ENCODE data around the gene USP54. TPM values are rescaled to one million over a fixed set of nuclear protein-coding genes. Genes with fewer than 3 reads are reported as not detected.

USP54 gene
- total RNA-seq, 1 experiment from 2014 or later: 113 TPM

DNA sequence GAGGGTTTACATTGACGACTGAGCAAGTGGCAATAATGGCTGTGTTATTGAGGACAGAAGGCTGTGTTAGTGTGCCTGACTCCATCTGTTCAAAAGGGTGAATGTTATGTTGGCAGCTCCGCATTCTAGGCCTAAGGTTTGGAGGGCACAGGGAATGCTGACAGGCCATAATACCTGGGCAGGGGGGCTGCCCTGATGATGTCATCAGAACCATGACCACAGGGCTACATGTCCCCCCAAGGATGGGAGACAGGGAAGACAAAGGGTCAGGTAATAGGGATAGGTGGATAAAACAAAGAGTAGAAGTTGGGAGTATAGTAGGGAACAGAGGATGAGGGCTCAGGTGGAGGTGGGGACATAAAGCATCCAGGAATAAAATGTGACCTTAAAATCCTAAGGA, 93.5 kb downstream of the USP54 start:
- in situ Hi-C loops (cut with HindIII; ENCODE audit: low pct_unique_long_range_greater_than_20kb, low sequenced_read_pairs): no loop called here
- DNase-seq (ENCODE audit: low read depth, low spot score): no peak

DNA sequence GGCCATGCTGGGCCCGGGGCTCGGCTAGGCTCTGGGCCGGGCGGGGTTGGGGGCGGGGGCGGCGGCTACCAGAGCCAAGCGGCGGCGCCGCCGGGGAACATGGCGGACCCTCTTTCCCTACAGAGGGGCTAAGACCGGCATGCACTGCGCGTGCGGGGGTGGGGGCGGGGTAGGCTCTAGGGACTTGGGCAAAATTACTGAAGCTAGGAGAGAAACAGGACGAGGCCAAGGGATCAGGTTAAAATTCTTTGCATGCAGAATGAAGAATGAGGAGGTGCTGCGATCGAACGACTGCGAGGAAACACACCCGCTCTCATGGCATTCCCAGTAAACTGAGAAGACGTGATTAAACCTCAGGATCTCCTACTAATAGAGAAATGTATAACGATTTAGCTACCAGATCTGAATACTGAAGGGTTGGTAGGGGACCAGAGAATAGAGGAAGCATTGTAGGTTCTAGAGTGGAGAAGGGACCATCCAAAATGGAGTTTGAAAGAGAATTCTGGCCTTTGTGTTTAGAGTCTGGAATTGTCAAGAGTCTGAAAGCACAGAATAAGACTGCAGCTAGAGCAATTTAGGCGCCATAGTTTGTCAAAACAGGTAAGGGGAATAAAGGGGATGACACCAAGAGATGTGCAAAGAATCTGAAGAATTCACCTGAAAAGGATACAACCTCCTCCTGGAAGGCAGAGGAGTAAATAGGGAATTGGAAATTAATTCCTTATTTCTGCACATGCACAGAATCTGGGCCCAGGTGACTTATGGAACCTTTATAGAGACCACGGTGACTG, 95.1 kb downstream of the USP54 start, which contains the start of gene PPP3CB:
PPP3CB (minus strand) TSS at position 141 of the 791 bp plus-strand sequence; CDS start at position 6, 135 bp downstream.
- peak; percentile 94 for DNase-seq (ENCODE audit: low read depth, low spot score)
- in situ Hi-C loops (cut with HindIII; ENCODE audit: low pct_unique_long_range_greater_than_20kb, low sequenced_read_pairs): no loop called here

DNA sequence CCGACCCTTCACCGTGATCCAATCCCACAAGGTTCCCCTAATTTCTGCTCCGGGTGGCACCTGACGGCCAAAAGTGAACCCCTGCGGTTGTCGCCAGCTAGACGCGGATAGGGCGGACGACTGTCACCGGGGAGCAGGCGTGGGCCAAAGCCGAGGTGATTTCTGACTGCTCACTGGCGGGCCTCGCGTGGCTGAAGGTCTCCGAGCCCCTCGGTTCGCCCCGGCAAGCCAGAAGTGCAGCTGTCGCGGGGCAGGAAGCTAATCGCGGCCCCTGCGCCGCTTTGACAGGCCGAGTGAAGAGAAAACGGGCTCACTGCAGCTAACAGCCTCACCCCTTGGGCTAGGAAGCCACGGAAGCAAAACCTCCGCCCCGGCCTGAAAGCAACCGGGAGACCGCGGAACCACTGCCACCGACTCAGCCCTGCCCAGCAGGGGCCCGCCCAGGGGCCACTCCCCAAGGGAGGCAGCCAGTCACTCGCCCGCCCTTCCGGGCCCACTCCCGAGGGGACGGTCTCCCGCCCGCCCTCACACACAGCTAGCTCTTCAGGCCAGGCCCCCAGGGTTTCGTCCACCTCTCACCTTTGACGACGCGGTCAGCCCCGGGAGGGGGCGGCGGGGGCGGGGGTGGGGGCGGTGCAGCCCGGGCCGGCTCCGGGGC, 95.8 kb downstream of the USP54 start:
- in situ Hi-C loops (cut with HindIII; ENCODE audit: low pct_unique_long_range_greater_than_20kb, low sequenced_read_pairs): no loop called here

DNA sequence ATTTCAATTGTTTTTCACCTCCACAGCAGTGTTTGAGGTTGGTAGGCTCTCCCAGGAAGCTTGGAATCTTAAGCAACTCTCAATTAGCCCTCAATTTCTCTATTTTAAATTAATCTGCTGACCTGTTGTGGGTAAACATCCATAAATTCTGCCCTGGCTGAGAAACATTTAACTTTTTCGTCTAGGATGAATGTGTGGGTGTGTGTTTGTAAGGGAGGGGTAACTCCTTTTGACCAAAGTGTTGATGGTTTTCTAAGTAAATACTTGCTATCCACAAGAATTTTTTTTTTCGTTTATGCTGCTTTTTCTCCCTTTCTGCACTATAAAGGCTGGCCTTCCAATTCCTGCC, 96.3 kb downstream of the USP54 start:
- no peak for DNase-seq (ENCODE audit: low read depth, low spot score)
- in situ Hi-C loops (cut with HindIII; ENCODE audit: low pct_unique_long_range_greater_than_20kb, low sequenced_read_pairs): no loop called here

More for the DNA sequence above, 95.8 kb downstream of the USP54 start:
- peak; percentile 74 for DNase-seq (ENCODE audit: low read depth, low spot score)

DNA sequence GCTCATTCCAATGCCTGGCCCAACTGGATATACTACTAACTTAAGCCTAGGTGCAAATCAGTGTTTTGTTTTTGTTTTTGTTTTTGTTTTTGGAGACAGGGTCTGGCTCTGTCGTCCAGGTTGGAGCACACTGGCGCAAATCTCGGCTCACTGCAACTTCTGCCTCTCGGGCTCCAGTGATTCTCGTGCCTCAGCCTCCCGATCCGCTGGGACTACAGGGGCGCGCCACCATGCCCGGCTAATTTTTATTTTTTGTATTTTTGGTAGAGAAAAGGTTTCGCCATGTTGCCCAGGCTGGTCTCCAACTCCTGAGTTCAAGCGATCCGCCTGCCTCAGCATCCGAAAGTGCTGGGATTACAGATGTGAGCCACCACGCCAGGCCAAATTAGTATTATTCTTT, 96.9 kb downstream of the USP54 start:
- in situ Hi-C loops (cut with HindIII; ENCODE audit: low pct_unique_long_range_greater_than_20kb, low sequenced_read_pairs): no loop called here

DNA sequence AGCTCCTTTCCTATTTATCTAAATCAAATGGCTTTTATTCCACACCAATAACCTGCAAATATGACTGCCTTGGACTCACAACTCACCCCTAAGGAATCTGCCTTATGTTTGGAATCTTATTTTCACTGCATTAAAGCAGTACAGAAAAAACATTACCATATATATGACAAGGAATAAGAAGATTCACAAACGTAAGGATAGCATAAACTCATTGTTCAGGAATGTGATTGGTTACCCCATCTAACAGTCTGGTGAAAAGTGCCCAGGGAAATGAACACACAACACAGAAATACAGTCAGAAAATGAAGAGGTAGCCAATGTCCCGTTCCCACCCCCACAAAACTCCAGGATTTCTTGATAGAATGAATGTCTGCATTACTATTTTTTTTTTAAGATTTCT, 97.4 kb downstream of the USP54 start:
- in situ Hi-C loops (cut with HindIII; ENCODE audit: low pct_unique_long_range_greater_than_20kb, low sequenced_read_pairs): no loop called here
- no peak for DNase-seq (ENCODE audit: low read depth, low spot score)

More for the DNA sequence above, 96.9 kb downstream of the USP54 start:
- DNase-seq (ENCODE audit: low read depth, low spot score): no peak

DNA sequence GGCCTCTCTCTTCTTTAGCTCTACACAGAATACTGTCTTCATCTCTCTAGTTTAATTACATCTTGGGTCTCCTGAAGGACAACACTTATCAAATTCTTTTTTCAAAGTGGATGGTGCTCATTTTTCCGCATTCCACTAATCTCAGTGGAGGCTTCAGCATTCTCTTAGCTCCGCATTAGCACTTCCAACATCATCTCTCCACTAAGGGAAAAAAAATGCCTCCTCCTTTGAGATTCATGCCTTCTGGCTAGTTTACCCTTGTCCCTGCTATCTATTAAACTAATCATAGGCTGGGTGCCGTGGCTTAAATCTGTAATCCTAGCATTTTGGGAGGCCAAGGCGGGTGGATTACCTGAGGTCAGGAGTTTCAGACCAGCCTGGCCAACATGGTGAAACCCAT, 104.5 kb downstream of the USP54 start:
- in situ Hi-C loops (cut with HindIII; ENCODE audit: low pct_unique_long_range_greater_than_20kb, low sequenced_read_pairs): no loop called here
- DNase-seq (ENCODE audit: low read depth, low spot score): no peak

DNA sequence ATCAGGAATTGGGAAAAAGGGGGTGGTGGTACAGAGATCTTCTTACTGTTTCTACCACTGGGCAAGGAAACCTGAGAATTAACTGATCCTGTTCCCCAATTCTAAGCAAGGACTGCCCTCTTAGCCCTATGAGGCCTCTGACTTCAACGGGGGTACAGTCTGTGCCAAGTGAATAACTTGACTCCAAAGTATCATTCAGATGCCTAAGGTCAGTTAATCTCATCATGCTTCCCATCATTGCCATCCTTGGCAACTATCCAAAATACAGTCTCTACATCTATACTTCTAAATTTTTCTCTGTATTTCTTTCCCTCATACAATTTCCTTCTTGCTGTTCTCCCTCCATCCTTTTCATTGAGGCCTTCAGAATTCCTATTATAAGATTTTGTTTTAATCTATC, 105.8 kb downstream of the USP54 start:
- in situ Hi-C loops (cut with HindIII; ENCODE audit: low pct_unique_long_range_greater_than_20kb, low sequenced_read_pairs): no loop called here
- no peak for DNase-seq (ENCODE audit: low read depth, low spot score)

DNA sequence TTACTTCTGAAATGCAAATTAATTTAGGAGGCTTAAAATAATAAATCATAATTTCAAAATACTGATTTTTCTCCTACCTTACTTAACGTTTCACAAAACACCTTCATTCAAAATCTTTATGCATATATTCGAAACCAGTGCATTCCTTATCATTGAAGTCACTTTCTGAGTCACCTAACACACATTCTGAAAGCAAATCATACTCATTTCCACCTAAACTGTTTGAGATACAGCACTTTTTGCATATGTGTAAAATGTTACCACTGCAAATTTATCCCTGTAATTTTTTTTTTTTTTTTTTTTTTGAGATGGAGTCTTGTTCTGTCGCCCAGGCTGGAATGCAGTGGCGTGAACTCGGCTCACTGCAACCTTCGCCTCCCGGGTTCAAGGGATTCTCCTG, 111.0 kb downstream of the USP54 start:
- no peak for DNase-seq (ENCODE audit: low read depth, low spot score)
- in situ Hi-C loops (cut with HindIII; ENCODE audit: low pct_unique_long_range_greater_than_20kb, low sequenced_read_pairs): no loop called here

DNA sequence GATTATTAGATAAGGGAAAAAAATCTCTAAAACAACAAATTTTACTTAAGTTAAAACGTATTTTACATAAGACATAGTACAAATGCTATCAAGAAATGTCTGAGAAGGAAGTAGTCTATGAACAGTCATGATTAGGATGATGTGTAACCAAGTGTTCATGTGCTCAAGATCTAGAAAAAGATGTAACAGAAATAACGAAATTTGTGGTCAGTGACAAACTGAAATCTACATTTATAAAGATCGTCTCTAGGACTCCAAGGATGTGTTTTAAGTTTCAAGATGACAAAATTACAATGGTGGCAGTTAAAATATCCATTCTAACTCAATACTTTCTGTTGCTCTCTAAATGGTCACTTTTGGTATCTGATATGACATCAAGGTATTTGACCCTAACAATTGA, 112.5 kb downstream of the USP54 start:
- no peak for DNase-seq (ENCODE audit: low read depth, low spot score)
- in situ Hi-C loops (cut with HindIII; ENCODE audit: low pct_unique_long_range_greater_than_20kb, low sequenced_read_pairs): no loop called here

DNA sequence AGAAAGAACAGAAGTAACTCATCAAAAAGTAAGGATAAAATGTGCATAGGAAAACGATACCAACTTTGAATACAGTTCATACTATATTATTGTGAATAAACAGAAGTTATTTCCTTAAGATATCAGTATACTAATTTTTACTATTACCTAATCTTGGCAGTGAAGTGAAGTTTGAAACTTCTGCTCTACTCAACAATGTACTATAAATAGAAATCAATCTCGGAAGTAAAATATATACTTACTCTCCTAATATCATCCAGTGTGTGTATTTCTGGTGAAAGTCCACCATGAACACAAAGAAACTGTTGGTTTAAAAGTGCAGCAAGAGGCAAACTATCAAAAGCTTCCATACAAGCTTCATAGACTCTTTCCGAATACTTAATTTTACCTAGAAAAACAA, 119.9 kb downstream of the USP54 start:
- DNase-seq (ENCODE audit: low read depth, low spot score): no peak
- in situ Hi-C loops (cut with HindIII; ENCODE audit: low pct_unique_long_range_greater_than_20kb, low sequenced_read_pairs): no loop called here

DNA sequence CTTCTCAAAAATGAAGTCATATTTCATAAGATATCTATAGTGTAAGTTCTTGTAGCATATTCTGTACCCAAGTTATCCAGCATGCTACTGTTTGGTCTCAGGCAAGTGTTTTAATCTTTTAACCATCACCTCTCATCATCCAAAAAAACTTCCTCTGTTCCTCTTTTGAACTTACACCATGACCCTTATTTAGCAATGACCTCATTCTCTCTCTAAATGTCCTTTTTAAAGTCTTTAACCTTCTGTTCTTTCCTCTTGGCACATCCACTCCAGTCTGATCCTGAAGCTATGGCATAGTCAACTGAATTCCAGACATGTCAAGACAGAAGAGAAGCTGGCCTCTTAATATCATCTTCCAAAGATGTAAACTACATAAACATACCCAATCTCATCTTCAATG, 121.6 kb downstream of the USP54 start:
- no peak for DNase-seq (ENCODE audit: low read depth, low spot score)
- in situ Hi-C loops (cut with HindIII; ENCODE audit: low pct_unique_long_range_greater_than_20kb, low sequenced_read_pairs): no loop called here

DNA sequence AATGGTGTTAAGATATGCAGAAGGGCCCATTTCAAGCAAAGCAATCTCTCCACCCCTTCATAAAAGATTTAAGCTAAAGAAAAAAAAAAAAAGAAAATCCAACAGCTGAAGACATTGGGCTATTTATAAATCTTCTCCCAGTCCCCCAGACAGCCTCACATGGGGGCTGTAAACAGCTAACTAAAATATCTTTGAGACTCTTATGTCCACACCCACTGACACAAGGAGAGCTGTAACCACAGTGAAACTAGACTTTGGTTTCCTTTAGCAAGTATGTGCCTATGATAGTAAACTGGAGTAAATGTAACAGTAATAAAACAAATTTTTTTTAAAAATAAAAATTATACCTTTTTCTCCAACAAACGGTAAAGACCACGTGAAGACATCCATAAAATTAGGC, 123.9 kb downstream of the USP54 start:
- in situ Hi-C loops (cut with HindIII; ENCODE audit: low pct_unique_long_range_greater_than_20kb, low sequenced_read_pairs): no loop called here
- no peak for DNase-seq (ENCODE audit: low read depth, low spot score)

DNA sequence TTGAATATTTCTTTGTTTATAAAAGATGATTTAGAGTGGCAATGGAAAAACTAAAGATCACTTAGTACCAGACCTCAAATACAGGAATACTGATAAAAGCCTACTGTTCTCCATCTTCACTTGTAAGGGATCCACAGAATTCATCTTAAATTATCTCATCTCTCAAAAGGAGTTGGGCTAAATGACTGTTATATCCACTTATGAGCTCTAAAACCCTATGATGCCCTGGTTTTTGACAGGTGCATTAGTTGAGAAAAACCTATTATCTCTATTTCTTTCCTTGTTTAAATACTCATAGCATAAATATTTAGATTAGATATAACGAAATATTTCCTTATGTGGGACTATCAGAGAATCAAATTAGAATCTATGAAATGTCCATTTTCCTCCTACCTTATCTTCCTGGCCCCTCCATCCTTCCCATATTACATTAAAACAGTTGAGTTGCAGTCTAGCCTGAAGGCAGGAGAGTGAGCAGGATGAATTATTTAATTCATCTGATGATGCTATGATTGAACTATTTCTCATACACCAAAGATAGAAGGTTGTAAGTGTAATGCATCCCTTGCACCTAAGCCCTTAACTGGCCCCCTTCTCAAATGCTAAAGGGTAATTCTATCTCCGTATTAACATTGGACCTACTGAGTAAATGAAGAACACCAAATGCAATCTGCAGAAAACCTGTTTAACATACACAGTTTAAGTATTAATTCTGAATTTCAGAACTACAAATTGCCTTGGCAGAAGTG, 125.0 kb downstream of the USP54 start:
- in situ Hi-C loops (cut with HindIII; ENCODE audit: low pct_unique_long_range_greater_than_20kb, low sequenced_read_pairs): no loop called here
- no peak for DNase-seq (ENCODE audit: low read depth, low spot score)

DNA sequence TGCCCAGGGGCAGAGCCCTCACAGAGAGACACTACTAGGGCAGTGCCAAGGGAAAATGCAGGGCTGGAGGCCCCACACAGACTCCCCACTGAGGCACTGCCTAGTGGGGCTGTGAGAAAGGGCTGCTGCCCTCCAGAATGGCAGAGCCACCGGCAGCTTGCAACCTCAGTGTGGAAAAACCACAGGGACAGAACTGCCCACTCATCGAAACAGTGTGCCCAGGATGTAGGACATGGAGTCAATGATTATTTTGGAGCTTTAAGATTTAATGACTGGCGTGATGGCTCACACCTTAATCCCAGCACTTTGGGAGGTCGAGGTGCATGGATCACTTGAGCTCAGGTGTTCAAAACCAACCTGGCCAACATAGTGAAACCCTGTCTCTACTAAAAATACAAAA, 130.2 kb downstream of the USP54 start:
- DNase-seq (ENCODE audit: low read depth, low spot score): no peak
- in situ Hi-C loops (cut with HindIII; ENCODE audit: low pct_unique_long_range_greater_than_20kb, low sequenced_read_pairs): no loop called here

DNA sequence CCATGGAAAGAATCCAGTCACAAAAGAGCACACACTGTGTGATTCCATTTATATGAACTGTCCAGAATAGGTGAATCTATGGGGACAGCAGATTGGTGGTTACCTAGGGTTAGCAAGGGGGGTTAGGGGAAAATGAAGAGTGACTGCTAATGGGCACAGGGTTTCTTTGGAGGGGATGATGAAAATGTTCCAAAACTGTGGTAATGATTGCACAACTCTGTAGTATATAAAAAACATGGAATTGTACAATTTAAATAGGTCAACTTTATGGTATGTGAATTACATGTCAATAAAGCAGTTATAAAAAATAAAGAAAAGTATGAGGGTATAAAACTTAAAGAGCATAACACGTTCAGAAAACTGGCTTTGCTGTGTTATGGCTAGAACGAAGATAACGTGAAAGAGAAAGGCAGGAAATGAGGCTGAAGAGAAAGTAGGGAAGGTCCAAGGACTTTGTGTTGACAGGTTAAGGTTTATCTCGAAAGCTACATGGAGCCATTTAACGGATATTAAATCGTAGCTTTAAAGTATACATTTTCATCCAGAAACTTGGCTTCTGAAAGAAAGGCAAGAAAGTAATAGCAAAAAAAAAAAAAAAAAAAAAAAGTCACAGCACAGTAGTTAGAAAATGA, 131.3 kb downstream of the USP54 start:
- in situ Hi-C loops (cut with HindIII; ENCODE audit: low pct_unique_long_range_greater_than_20kb, low sequenced_read_pairs): no loop called here

DNA sequence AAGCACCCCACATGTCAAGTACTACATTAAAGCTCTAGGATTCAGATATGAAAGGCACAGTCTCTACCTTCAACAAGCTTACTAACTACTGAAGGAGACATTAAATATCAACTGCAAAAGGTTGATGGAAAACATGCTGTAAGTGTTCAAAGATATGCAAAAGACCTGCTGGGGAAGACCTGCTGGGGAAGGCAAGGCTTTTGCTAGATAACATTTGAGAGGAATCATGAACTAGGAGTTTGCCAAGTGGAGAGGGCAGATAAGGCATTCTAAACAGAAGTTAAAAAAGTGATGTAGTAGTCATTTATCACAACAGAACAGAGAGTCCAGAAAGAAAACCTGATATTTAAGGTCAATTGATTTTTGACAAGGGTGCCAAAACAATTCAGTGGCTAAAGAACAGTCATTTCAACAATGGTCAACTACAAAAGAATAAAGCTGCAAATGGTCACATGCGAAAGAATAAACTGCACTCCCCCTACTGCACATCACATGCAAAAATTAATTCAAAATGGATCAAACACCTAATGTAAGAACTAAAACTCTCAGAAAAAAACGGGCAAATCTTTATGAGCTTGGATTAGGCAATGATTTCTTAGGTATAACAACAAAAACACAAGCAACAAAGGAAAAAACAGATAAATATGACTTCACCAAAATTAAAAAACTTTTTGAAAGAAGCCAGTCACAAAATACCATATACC, 134.8 kb downstream of the USP54 start:
- in situ Hi-C loops (cut with HindIII; ENCODE audit: low pct_unique_long_range_greater_than_20kb, low sequenced_read_pairs): no loop called here
- no peak for DNase-seq (ENCODE audit: low read depth, low spot score)

More for the DNA sequence above, 131.3 kb downstream of the USP54 start:
- peak; percentile 18 for DNase-seq (ENCODE audit: low read depth, low spot score)

DNA sequence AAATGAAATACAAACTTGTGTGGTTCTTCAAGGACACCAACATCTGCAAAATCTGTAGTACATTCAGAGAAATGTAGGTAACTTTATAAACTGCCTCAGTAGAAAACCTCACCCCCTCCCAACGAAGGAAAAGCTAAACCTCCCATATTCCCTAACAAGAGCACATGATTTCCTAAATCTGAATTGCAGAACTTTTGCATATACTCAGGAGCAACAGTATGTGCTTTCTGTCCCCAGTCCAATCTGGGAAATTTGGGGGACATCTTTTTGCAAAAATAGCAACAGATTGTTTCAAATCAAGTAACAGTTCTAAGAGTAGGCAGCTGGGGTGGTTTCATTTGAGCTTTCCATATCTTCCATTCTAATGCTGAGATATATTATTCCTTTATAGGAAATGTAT, 142.0 kb downstream of the USP54 start:
- in situ Hi-C loops (cut with HindIII; ENCODE audit: low pct_unique_long_range_greater_than_20kb, low sequenced_read_pairs): no loop called here

More for the DNA sequence above, 142.0 kb downstream of the USP54 start:
- no peak for DNase-seq (ENCODE audit: low read depth, low spot score)

All from SK-MEL-5 (cell line).